Measurements from ENCODE around the gene GUCD1. TPM values are rescaled to one million over a fixed set of nuclear protein-coding genes. Genes with fewer than 3 reads are reported as not detected.

The GUCD1 gene
- total and polyA plus RNA-seq, 2 of the 13 experiments (the other 11 are each of a cell fraction or from before 2014, with no cell fraction given) = 128 to 245 TPM

DNA sequence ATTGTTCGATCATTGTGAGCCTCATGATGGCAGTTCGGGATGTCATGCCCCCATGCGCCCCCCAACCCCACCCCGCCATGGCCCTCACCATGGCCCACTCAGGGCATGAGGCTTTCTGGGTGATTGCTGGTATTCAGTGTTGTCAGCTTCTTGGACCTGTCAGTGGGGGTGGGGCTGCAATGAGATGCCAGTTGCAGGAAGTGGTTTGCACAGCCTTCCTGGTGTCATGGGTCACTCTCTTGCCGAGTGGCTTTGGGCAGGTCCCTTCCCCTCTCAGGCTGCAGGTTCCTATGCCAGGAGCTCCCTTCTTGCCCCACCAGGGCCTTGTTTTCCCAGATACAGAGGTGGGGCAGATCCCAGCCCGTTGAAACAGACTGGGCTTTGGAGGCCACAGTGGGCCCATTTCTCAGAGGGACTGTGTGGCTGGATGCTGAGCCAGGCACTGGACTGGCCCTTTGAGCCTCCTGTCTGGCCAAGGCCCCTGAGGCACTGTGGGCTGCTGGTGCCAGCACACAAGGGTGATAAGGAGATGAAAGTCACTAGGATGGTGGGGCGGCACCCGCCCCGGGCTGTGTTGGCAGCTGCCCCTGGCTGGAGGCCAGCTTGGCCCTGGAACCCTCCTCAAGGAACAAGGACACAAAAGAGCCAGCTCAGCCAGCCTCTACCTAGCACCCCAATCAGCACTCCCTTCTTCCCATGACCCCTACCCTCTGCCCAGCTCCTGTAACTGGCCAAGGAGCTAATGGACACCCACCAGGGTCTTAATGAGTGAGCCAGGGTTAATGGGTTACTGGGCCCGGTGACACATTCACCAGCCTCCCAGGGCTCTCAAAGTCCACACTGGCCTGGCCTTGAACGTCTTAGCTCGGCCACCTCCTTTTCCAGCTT, 46.5 kb upstream of the GUCD1 start (continued):
- no peak for TF ChIP-seq ZNF44 (CRISPR knock-in tag; IDR thresholded peaks at IDR 0.05)
- TF ChIP-seq, protein P1, sequence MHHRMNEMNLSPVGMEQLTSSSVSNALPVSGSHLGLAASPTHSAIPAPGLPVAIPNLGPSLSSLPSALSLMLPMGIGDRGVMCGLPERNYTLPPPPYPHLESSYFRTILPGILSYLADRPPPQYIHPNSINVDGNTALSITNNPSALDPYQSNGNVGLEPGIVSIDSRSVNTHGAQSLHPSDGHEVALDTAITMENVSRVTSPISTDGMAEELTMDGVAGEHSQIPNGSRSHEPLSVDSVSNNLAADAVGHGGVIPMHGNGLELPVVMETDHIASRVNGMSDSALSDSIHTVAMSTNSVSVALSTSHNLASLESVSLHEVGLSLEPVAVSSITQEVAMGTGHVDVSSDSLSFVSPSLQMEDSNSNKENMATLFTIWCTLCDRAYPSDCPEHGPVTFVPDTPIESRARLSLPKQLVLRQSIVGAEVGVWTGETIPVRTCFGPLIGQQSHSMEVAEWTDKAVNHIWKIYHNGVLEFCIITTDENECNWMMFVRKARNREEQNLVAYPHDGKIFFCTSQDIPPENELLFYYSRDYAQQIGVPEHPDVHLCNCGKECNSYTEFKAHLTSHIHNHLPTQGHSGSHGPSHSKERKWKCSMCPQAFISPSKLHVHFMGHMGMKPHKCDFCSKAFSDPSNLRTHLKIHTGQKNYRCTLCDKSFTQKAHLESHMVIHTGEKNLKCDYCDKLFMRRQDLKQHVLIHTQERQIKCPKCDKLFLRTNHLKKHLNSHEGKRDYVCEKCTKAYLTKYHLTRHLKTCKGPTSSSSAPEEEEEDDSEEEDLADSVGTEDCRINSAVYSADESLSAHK (CRISPR knock-in tag; IDR thresholded peaks at IDR 0.05; ENCODE audit: borderline replicate concordance) = no peak
- TF ChIP-seq MAX (IDR thresholded peaks at IDR 0.05) = peak; percentile 55; the same call in 1 of the 2 replicates
- peak; percentile 44 for TF ChIP-seq PHF5A (CRISPR knock-in tag; IDR thresholded peaks at IDR 0.05; ENCODE audit: low read depth, unreplicated experiment)
- no peak for TF ChIP-seq HDAC6 (IDR thresholded peaks at IDR 0.05; ENCODE audit: low read depth, low read length)
- no peak for TF ChIP-seq CBX1 (IDR thresholded peaks at IDR 0.05; ENCODE audit: low read depth)
- TF ChIP-seq, protein P2, sequence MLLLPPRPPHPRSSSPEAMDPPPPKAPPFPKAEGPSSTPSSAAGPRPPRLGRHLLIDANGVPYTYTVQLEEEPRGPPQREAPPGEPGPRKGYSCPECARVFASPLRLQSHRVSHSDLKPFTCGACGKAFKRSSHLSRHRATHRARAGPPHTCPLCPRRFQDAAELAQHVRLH (CRISPR knock-in tag; IDR thresholded peaks at IDR 0.05; ENCODE audit: borderline replicate concordance, low read depth) = peak; percentile 48; the same call in 1 of the 2 replicates
- no peak for TF ChIP-seq CEBPB (IDR thresholded peaks at IDR 0.05; ENCODE audit: borderline replicate concordance, low read depth, low read length)
- TF ChIP-seq ZNF317 (CRISPR knock-in tag; IDR thresholded peaks at IDR 0.05) = no peak
- no peak for TF ChIP-seq ADNP (CRISPR knock-in tag; IDR thresholded peaks at IDR 0.05)
- TF ChIP-seq TEAD3 (CRISPR knock-in tag; optimal IDR thresholded peaks at IDR 0.05; ENCODE audit: borderline replicate concordance) = no peak
- TF ChIP-seq ZNF281 (CRISPR knock-in tag; IDR thresholded peaks at IDR 0.05; ENCODE audit: borderline replicate concordance) = no peak
- TF ChIP-seq ZNF550 (CRISPR knock-in tag; IDR thresholded peaks at IDR 0.05; ENCODE audit: borderline replicate concordance) = no peak
- TF ChIP-seq ZNF335 (CRISPR knock-in tag; IDR thresholded peaks at IDR 0.05) = peak; percentile 21; the same call in 1 of the 2 replicates
- TF ChIP-seq WIZ (CRISPR knock-in tag; IDR thresholded peaks at IDR 0.05) = no peak
- no peak for TF ChIP-seq DNMT3B (CRISPR knock-in tag; conservative IDR thresholded peaks at IDR 0.05)
- TF ChIP-seq AKNA (CRISPR knock-in tag; IDR thresholded peaks at IDR 0.05; ENCODE audit: borderline replicate concordance) = no peak
- TF ChIP-seq ELF3 (CRISPR knock-in tag; IDR thresholded peaks at IDR 0.05) = peak; percentile 72
